ENCODE results near the gene A2M. TPM values are rescaled to one million over a fixed set of nuclear protein-coding genes. Genes with fewer than 3 reads are reported as not detected.

The A2M gene
- total and polyA plus RNA-seq, 2 of the 4 experiments (the other 2 are of a cell fraction): 1.1 to 3.2 TPM

- H3K56ac ChIP-seq (ENCODE audit: extremely low read depth, insufficient read depth, low read length): no peak overlapping the region
- intact Hi-C loops (cut with micrococcal nuclease) (no loop called here), in situ Hi-C loops (cut with MboI; ENCODE audit: low sequenced_read_pairs) (no loop called here), dilution Hi-C loops (cut with HindIII; ENCODE audit: low sequenced_read_pairs, unreplicated experiment) (no loop called here)
- H3K9ac ChIP-seq (ENCODE audit: low read depth, low read length): no peak overlapping the region
- no TSS peak for BruUV-seq (replicated peaks)
- H3K9me1 ChIP-seq (ENCODE audit: insufficient read depth, low read length): no peaks in the 10 kb centered on the region
- no CpG with 5 or more reads among the region's 2 CpGs for WGBS, 2 experiments (ENCODE audit: extremely low coverage in 2 of 2, insufficient read length in 1 of 2)
- H4K20me1 ChIP-seq (ENCODE audit: insufficient read depth, low read length): no peaks in the 10 kb centered on the region
- no peaks in the 10 kb centered on the region for H3K79me1 ChIP-seq (ENCODE audit: low read depth in 1 of 2, low read length in 2 of 2)
- H3K36me3 ChIP-seq (ENCODE audit: control insufficient read depth, insufficient read depth, low read length): no peaks in the 10 kb centered on the region
- H2BK15ac ChIP-seq (ENCODE audit: low read depth, low read length): no peak overlapping the region
- no peaks in the 10 kb centered on the region for H3K4me1 ChIP-seq (ENCODE audit: control insufficient read depth, insufficient read depth, low read length)
- CTCF ChIA-PET: interaction anchor here (0.6 kb wide), 1 partner anchor 17 kb away, joined by 3 read pairs; no protein-coding TSS in a partner anchor
- H3K18ac ChIP-seq (ENCODE audit: low read depth, low read length): no peak overlapping the region
- TF ChIP-seq BHLHE40 (IDR thresholded peaks at IDR 0.05; ENCODE audit: low read depth, low read length) (no peak), CEBPB (IDR thresholded peaks at IDR 0.05; ENCODE audit: low read depth, low read length) (no peak), FOS (IDR thresholded peaks at IDR 0.05; ENCODE audit: low read depth, low read length) (no peak), CTCF (conservative IDR thresholded peaks at IDR 0.05; ENCODE audit: low read depth, low read length) (no peak), RCOR1 (IDR thresholded peaks at IDR 0.05; ENCODE audit: insufficient replicate concordance, low read length) (no peak), CHD1 (IDR thresholded peaks at IDR 0.05; ENCODE audit: low read depth, low read length) (no peak), MAFK (IDR thresholded peaks at IDR 0.05; ENCODE audit: low read depth, low read length) (no peak), MXI1 (IDR thresholded peaks at IDR 0.05; ENCODE audit: borderline replicate concordance, low read depth, low read length) (no peak), RFX5 (IDR thresholded peaks at IDR 0.05; ENCODE audit: low read depth, low read length) (no peak), NFE2L2 (IDR thresholded peaks at IDR 0.05; ENCODE audit: low read depth, low read length) (no peak), SMC3 (IDR thresholded peaks at IDR 0.05; ENCODE audit: low read depth, low read length) (no peak), RAD21 (IDR thresholded peaks at IDR 0.05; ENCODE audit: low read length) (no peak), MAZ (IDR thresholded peaks at IDR 0.05; ENCODE audit: borderline replicate concordance, low read depth, low read length) (no peak), ELK1 (IDR thresholded peaks at IDR 0.05; ENCODE audit: borderline replicate concordance, low read depth, low read length) (no peak), USF2 (IDR thresholded peaks at IDR 0.05; ENCODE audit: low read depth, low read length) (no peak), POLR2A (IDR thresholded peaks at IDR 0.05; ENCODE audit: low read depth, low read length) (no peak)
- POLR2A ChIA-PET (ENCODE audit: unreplicated experiment): no interaction called here
- no peak overlapping the region for H3K4ac ChIP-seq (ENCODE audit: low read depth, low read length)
- H3K23ac ChIP-seq (ENCODE audit: low read depth, low read length): no peak overlapping the region
- no peak overlapping the region for H3K4me3 ChIP-seq (ENCODE audit: insufficient read depth, low read depth, low read length)
- H2AK9ac ChIP-seq (replicated peaks; ENCODE audit: low read depth, low read length, poor library complexity): no peak overlapping the region
- ATAC-seq (ENCODE audit: low read depth) (no peak), DNase-seq (no peak)
- no peak overlapping the region for H2BK120ac ChIP-seq (ENCODE audit: low read depth, low read length)
- H3K9me3 ChIP-seq (ENCODE audit: control insufficient read depth, insufficient read depth, low read length): no peaks in the 10 kb centered on the region
- no peak overlapping the region for H4K8ac ChIP-seq (ENCODE audit: low read depth in 2 of 2, low read length in 2 of 2)
- H4K5ac ChIP-seq (ENCODE audit: low read depth, low read length): no peak overlapping the region
- no peak overlapping the region for H2AK5ac ChIP-seq (ENCODE audit: low read depth, low read length)
- H3K4me2 ChIP-seq (ENCODE audit: low read depth, low read length): no peak overlapping the region
- no peak overlapping the region for H2AFZ ChIP-seq (replicated peaks; ENCODE audit: low read length, poor library complexity)
- H4K91ac ChIP-seq (ENCODE audit: insufficient read depth, low read depth, low read length): no peak overlapping the region
- H2BK20ac ChIP-seq (ENCODE audit: low read depth, low read length): no peak overlapping the region
- no peak overlapping the region for H3K14ac ChIP-seq (replicated peaks; ENCODE audit: low read depth, low read length)
- H2BK5ac ChIP-seq (ENCODE audit: low read depth, low read length, poor library complexity, severe bottlenecking): no peak overlapping the region
- H3K27ac ChIP-seq (ENCODE audit: insufficient read depth, low read length): no peak overlapping the region
- no peaks in the 10 kb centered on the region for H3K27me3 ChIP-seq (ENCODE audit: control insufficient read depth, insufficient read depth, low read length)
Measured at GRCh38 chr12:9022592-9022991, 93.1 kb downstream of the A2M start.
